SK-N-SH (cell line): Measurements from ENCODE around the gene HJV. TPM values are rescaled to one million over a fixed set of nuclear protein-coding genes. Genes with fewer than 3 reads are reported as not detected.
"Not testable (repeated sequence)": the region's sequence is repeated elsewhere in the genome, so short reads cannot be mapped to it uniquely, and the experiment has no call there.

ENCODE experiments used
- CTCF ChIA-PET: fragments of 300-600, 350-600 bp; formaldehyde crosslinking; extraction: SDS; loops from one replicate; lab custom pipeline; 2021; lab: Yijun Ruan, JAX
- POLR2A ChIA-PET: fragments of 350-600 bp; sonication (Branson Sonifier 250); formaldehyde crosslinking; extraction: SDS; loops from one replicate; lab custom pipeline; 2020; ENCODE audit warnings: antibody characterized with exemption, inconsistent platforms; lab: Yijun Ruan, JAX
- DNase-seq: peaks from one replicate; pipeline ENCODE4 v3.0.0; 2012
- H2AFZ ChIP-seq: fragments of 200-600 bp; sonication (generic); 2 replicates; pipeline ENCODE4 v1.8.1; 2016; ENCODE audit warnings: antibody characterized with exemption, mild to moderate bottlenecking, low read depth
- H3F3A ChIP-seq: fragments of 200-600 bp; sonication (generic); replicated peaks from 2 replicates; pipeline ENCODE3; 2016; ENCODE audit warnings: antibody characterized with exemption, mild to moderate bottlenecking; ENCODE audit not compliant: insufficient read depth
- H3K27ac ChIP-seq, 2 experiments: fragments of 200-500 bp in 1 of 2; fragments of 200-600 bp in 1 of 2; sonication (Bioruptor generic) in 1 of 2; sonication (generic), shearing (Covaris generic) in 1 of 2; 2 replicates each; pipeline versions ENCODE4 v1.5.1 to v1.6.1; 2014 to 2016; ENCODE audit warnings: low read depth in 2 of 2, inconsistent platforms in 1 of 2, low read length in 1 of 2, mild to moderate bottlenecking in 1 of 2, mixed read lengths in 1 of 2
- H3K27me3 ChIP-seq: fragments of 200-600 bp; sonication (generic), shearing (Covaris generic); 2 replicates; pipeline ENCODE4 v1.6.1; 2016; ENCODE audit warnings: mixed run types; ENCODE audit not compliant: insufficient read depth
- H3K36me3 ChIP-seq, 2 experiments: fragments of 200-500 bp in 1 of 2; fragments of 200-600 bp in 1 of 2; sonication (Bioruptor generic) in 1 of 2; sonication (generic) in 1 of 2; replicated peaks in 1 of 2; 2 replicates each; pipeline versions ENCODE3 to v1.5.1; 2014 to 2016; ENCODE audit warnings: low read length in 1 of 2, mild to moderate bottlenecking in 1 of 2; ENCODE audit not compliant: insufficient read depth in 2 of 2, control insufficient read depth in 1 of 2
- H3K4me1 ChIP-seq, 2 experiments: fragments of 200-500 bp in 1 of 2; fragments of 200-600 bp in 1 of 2; sonication (Bioruptor generic) in 1 of 2; sonication (generic), shearing (Covaris generic) in 1 of 2; 2 replicates each; pipeline versions ENCODE4 v1.5.1 to v1.6.1; 2014 to 2016; ENCODE audit warnings: low read depth in 1 of 2, low read length in 1 of 2, mixed run types in 1 of 2; ENCODE audit not compliant: insufficient read depth in 2 of 2, control insufficient read depth in 1 of 2
- H3K4me2 ChIP-seq: fragments of 200-600 bp; sonication (generic), shearing (Covaris generic); 2 replicates; pipeline ENCODE4 v1.6.1; 2017; ENCODE audit warnings: mixed run types
- H3K4me3 ChIP-seq, 2 experiments: fragments of 200-500 bp in 1 of 2; fragments of 200-600 bp in 1 of 2; sonication (Bioruptor generic) in 1 of 2; sonication (generic), shearing (Covaris generic) in 1 of 2; 2 replicates each; pipeline versions ENCODE4 v1.5.1 to v1.8.1; 2014 to 2016; ENCODE audit warnings: low read depth in 2 of 2, inconsistent platforms in 1 of 2, low read length in 1 of 2, mild to moderate bottlenecking in 1 of 2, mixed read lengths in 1 of 2, moderate library complexity in 1 of 2
- H3K79me2 ChIP-seq: fragments of 200-600 bp; sonication (generic); 2 replicates; pipeline ENCODE4 v1.8.1; 2017; ENCODE audit warnings: mild to moderate bottlenecking; ENCODE audit not compliant: insufficient read depth
- H3K9ac ChIP-seq: fragments of 200-600 bp; sonication (generic); 2 replicates; pipeline ENCODE4 v1.6.1; 2017; ENCODE audit warnings: mixed run types
- H3K9me2 ChIP-seq: fragments of 200-600 bp; sonication (generic); 2 replicates; pipeline ENCODE4 v1.6.1; 2017; ENCODE audit warnings: mixed run types
- H3K9me3 ChIP-seq: fragments of 200-600 bp; sonication (generic); 2 replicates; pipeline ENCODE4 v1.6.1; 2017; ENCODE audit warnings: mixed run types, mild to moderate bottlenecking, moderate library complexity
- H4K20me1 ChIP-seq: fragments of 200-600 bp; sonication (generic); 2 replicates; pipeline ENCODE4 v1.6.1; 2017; ENCODE audit warnings: mild to moderate bottlenecking, mixed run types; ENCODE audit not compliant: insufficient read depth
- FOXM1 ChIP-seq: IDR thresholded peaks from 2 replicates; pipeline ENCODE4 v1.4.0; 2012; ENCODE audit warnings: low read depth, mild to moderate bottlenecking
- GATA2 ChIP-seq: sonication (generic); formaldehyde crosslinking; IDR thresholded peaks from 2 replicates; pipeline ENCODE4 v1.5.0; 2020; ENCODE audit warnings: mild to moderate bottlenecking, missing genetic modification reagents
- IRF3 ChIP-seq: fragments of 150-350 bp; IDR thresholded peaks from 2 replicates; pipeline ENCODE4 v1.6.1; 2016; ENCODE audit warnings: mild to moderate bottlenecking, low read depth, low read length
- JUND ChIP-seq: IDR thresholded peaks from 2 replicates; pipeline ENCODE4 v1.4.0; 2012
- MEF2A ChIP-seq: IDR thresholded peaks from 2 replicates; pipeline ENCODE4 v1.4.0; 2012; ENCODE audit warnings: low read depth, borderline replicate concordance
- NFIC ChIP-seq: IDR thresholded peaks from 2 replicates; pipeline ENCODE4 v1.4.0; 2012; ENCODE audit warnings: borderline replicate concordance
- PBX3 ChIP-seq: IDR thresholded peaks from 2 replicates; pipeline ENCODE4; 2012
- RFX5 ChIP-seq: IDR thresholded peaks from 2 replicates; pipeline ENCODE4 v1.6.1; 2012; ENCODE audit warnings: mild to moderate bottlenecking, improper control_type of control experiment, low read length
- USF2 ChIP-seq: fragments of 150-350 bp; IDR thresholded peaks from 2 replicates; pipeline ENCODE4 v1.6.1; 2017; ENCODE audit warnings: antibody characterized with exemption, low read length, low read depth, borderline replicate concordance
- YY1 ChIP-seq: IDR thresholded peaks from 2 replicates; pipeline ENCODE4 v1.4.0; 2012; ENCODE audit warnings: low read depth, mild to moderate bottlenecking
- WGBS: methylation state at CpG from one replicate; pipeline ENCODE4 v1.1.6; 2017; ENCODE audit warnings: low lambda C conversion rate; 5-methylcytosine and 5-hydroxymethylcytosine counted together
- polyA plus RNA-seq, 3 experiments: library from polyadenylated mRNA; depleted of rRNA; stranded (reverse); fragments of >200 nt; gene quantifications; 2 replicates each; pipeline ENCODE4 v1.2.3, GENCODE V29; 2012

Gene HJV
- polyA plus RNA-seq, 1 of the 3 experiments (the other 2 are of a cell fraction), result 0.05 TPM

- TF ChIP-seq IRF3, result no peak
- TF ChIP-seq MEF2A, result no peak
- no peak for TF ChIP-seq USF2
- TF ChIP-seq JUND, result no peak
- no peak for TF ChIP-seq GATA2 (CRISPR knock-in tag)
- TF ChIP-seq, all 33 proteins: peak for 0
These were observed 27.9 kb upstream of the HJV start (continued) for GRCh38 chr1:146049436-146049835.

GRCh38 chr1:146048514-146049115 is 27.1 kb upstream of the HJV start:
- H3K4me1 ChIP-seq, H3K4me2 ChIP-seq, H3K9ac ChIP-seq, DNase-seq, H3K27me3 ChIP-seq, H3K9me3 ChIP-seq, H3K79me2 ChIP-seq, H3K36me3 ChIP-seq, H3K9me2 ChIP-seq, H3K4me3 ChIP-seq, H3K27ac ChIP-seq, H4K20me1 ChIP-seq: not testable (repeated sequence)
- ChIA-PET POLR2A (interaction anchor here (1.6 kb wide), 1 partner anchor 12 kb away, joined by 4 read pairs; no protein-coding TSS in a partner anchor), CTCF (interaction anchor here (1.0 to 1.2 kb wide), 2 partner anchors 9 to 16 kb away, joined by 4 to 5 read pairs; no protein-coding TSS in a partner anchor)
- Histone ChIP-seq H2AFZ (0 out of 2 replicates have a peak overlapping the region, but pooled peaks have one; percentile 6), H3F3A (peaks cover 25% of the 10 kb centered on the region)
- WGBS, result 76% methylated on average over 8 of the region's 8 CpGs

GRCh38 chr1:146046664-146047063 is 25.1 kb upstream of the HJV start:
- H4K20me1 ChIP-seq, result no peaks in the 10 kb centered on the region
- H3K36me3 ChIP-seq, result no peaks in the 10 kb centered on the region
- CTCF ChIA-PET, result interaction anchor here (1.1 to 1.5 kb wide), 2 partner anchors 69 to 155 kb away, joined by 3 to 4 read pairs; no protein-coding TSS in a partner anchor
- TF ChIP-seq RFX5 (no peak), USF2 (no peak), NFIC (no peak), PBX3 (no peak), FOXM1 (no peak), YY1 (no peak)
- no peak overlapping the region for H3K4me3 ChIP-seq
- no peak overlapping the region for H3K27ac ChIP-seq
- no peak overlapping the region for H3K9ac ChIP-seq
- no peaks in the 10 kb centered on the region for H3K79me2 ChIP-seq
- no peaks in the 10 kb centered on the region for H3K27me3 ChIP-seq
- H3K4me2 ChIP-seq, result no peak overlapping the region
- H3K4me1 ChIP-seq, result no peaks in the 10 kb centered on the region
- no peaks in the 10 kb centered on the region for H3K9me2 ChIP-seq
- no peak overlapping the region for H2AFZ ChIP-seq
- H3K9me3 ChIP-seq, result no peaks in the 10 kb centered on the region
- peaks cover 26% of the 10 kb centered on the region for H3F3A ChIP-seq
- POLR2A ChIA-PET, result no interaction called here
- no peak for DNase-seq
- WGBS, result 75% methylated on average over 1 of the region's 1 CpG
